Erythroblast (primary cell): ENCODE measurements around the gene DBH.

Source experiments
- DNase-seq, 2 experiments: peaks; one replicate each; lab custom pipeline; 2025; lab: John Stamatoyannopoulos, UW
- GATA1 ChIP-seq: IDR thresholded peaks from 2 replicates; pipeline ENCODE4 v1.6.1; 2011; ENCODE audit warnings: low read depth, mild to moderate bottlenecking, control low read depth, low read length, moderate library complexity
- POLR2A ChIP-seq: IDR thresholded peaks from 2 replicates; pipeline ENCODE4 v1.6.1; 2011; ENCODE audit warnings: mild to moderate bottlenecking, low read length

The DBH gene

GRCh38 chr9:133647765-133648469 lies 11.8 kb downstream of the DBH start:
- TF ChIP-seq GATA1 (no peak), POLR2A (no peak)
- no peak for DNase-seq

DNA sequence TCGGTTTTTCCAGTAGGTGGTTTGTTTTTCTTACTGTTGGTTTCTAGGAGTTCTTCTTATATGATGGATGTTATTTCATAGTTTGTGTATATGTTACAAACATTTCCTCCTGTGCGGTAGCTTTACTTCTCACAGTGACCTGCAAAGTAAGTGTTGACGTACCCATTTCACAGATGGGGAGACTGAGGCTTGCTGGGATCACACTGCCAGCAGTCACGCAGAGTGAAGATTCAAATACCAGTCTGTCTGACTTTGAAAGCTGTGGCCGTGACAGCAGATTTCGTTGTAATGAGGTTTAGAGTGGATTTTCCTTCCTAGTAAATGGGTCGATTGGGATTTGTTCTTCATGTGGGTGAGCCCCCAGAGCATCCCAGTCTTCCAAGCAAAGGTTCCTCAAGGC lies 13.0 kb downstream of the DBH start:
- TF ChIP-seq POLR2A, result no peak
- TF ChIP-seq GATA1, result no peak

GRCh38 chr9:133650026-133650425 lies 13.9 kb downstream of the DBH start:
- no peak for DNase-seq
- TF ChIP-seq GATA1, result no peak
- TF ChIP-seq POLR2A, result no peak

More for the DNA sequence above, 13.0 kb downstream of the DBH start:
- no peak for DNase-seq

DNA sequence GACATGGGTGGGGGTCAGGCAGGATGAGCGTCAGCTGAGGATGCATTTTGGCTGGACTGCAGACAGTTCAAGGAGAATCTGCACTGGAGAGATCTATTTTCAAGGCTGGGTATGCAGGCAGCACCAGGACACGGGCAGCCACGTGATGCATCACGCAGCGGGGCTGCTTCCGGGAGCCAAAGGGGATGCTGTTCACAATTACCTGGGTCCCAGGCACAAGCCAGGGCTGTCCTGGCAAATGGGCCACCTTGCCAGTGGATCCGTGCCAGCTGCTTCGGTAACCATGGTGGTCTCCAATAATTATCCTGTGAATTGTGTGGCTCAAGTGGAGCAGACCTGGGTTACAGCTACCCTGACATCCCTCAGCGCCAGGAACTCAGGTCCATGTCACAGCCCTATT lies 17.5 kb downstream of the DBH start:
- no peak for DNase-seq
- TF ChIP-seq GATA1 (no peak), POLR2A (no peak)

DNA sequence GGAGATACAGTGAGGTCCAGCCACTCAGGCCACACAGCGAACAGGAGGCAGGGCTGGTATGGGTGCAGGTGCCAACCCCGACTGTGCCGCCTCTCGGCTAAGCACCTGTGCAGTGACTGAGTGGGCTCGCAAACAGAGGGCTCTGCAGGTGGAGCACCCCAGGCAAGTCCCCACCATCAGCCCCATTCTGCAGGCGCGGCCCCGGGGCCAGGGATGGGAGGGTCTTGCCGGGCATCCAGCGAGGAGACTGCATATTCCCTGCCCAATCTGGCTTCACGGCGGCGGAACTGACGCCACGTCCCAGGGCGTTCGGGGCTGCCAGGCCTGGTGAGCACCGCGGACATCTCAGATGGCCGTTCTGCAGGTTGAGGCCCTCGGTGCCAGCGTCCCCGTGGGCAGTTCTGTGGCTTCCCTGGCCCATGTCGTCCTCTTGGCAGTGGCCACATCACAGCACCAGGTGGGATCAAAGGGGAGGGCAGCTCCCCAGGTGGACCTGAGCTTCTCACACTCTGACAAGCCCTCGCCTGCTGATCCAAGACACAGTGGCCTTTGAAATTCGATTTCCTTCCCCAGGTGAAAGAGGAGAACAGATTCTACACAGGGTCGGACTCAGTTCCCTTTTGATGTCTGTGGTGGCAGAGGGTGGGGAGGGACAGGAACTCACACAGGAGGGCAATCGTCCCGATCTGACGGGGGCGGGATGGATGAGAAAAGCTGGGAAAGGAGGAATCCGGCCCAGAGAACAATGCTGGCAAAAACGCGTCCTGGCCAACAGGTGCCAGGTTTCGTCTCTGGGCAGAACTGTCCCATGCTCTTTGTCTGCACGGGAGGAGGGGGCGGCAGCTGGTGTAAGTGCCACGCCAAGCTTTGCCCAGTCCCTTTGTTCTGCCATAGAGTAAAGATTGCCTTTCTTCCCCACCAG lies 18.8 kb downstream of the DBH start:
- TF ChIP-seq GATA1, result no peak
- TF ChIP-seq POLR2A, result no peak
- DNase-seq, result no peak

DNA sequence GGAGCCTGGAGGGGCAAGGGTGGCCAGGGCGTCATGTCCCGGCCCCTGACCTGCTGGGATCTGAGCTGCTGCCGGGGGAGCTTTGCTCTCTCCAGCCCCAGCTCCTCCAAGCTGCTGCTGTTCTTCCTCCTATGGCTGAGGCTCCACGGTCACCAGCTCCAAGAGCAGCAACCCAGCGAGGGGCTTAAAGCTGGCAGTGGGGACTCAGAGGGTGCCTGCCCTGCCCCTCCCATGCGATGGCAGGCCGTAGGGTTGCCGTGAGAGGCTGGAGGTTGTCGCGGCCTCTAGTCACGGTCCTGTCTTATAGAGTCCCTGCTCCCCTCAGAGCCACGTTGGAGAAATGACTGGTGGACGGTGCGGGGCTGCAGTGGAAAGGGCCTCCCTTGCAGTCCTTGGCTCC lies 19.5 kb downstream of the DBH start:
- TF ChIP-seq GATA1 (no peak), POLR2A (no peak)
- no peak for DNase-seq

GRCh38 chr9:133656211-133657119 lies 20.3 kb downstream of the DBH start:
- no peak for DNase-seq

GRCh38 chr9:133657120-133657661 lies 21.0 kb downstream of the DBH start:
- DNase-seq, result no peak

More at GRCh38 chr9:133656211-133657119, 20.3 kb downstream of the DBH start:
- TF ChIP-seq POLR2A (no peak), GATA1 (no peak)

DNA sequence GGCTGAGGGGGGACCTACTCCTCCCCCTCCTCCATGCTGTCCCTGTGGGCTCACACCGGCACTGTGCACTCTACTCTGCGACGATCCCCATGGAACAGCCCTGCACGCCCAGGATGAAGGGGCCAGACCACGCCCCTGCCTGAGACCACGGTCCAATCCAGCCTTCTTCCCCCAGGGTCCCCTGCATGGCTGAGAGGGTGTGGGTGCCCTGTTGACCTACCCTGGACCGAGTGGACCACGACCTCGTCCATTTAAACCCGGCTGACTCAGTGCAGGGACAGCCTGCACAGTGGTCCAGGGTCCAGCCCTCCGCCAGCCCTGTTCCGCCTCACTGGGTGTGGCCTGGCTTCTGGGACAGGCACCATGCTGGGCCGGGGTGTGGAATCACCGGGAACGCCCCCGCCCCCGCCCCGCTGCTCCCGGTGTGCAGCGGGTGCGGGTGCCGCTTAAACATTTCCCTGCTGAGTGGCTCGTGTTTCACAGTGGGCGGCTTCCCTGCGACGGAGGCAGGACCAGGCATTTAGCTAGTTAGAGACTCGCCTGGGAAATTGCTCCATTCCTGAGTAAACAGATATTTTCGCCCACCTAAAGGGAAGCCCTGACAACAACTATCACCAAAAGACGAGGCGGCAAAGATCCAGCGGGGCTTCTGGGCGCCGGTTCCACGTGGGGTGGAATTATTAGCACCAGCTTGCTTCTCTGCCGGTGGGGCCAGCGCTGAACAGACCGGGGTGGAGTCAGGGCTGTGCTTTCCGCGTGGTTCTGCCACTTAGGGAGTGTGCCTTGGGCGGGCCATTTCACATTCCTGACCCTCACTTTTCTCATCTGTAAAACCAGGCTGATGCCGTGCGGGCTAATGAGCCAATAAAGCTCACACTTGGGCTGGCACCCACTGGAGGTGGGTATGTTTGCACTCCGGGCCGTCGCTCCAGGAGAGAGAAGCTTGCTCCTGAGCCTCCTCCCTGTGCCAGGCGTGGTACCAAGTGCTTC lies 22.6 kb downstream of the DBH start:
- no peak for TF ChIP-seq GATA1
- TF ChIP-seq POLR2A, result no peak
- DNase-seq, result no peak

More at GRCh38 chr9:133657120-133657661, 21.0 kb downstream of the DBH start:
- TF ChIP-seq POLR2A, result no peak

GRCh38 chr9:133659516-133659915 lies 23.4 kb downstream of the DBH start:
- no peak for DNase-seq

GRCh38 chr9:133661846-133662540 lies 25.8 kb downstream of the DBH start:
- TF ChIP-seq GATA1, result no peak
- no peak for TF ChIP-seq POLR2A
- no peak for DNase-seq

More at GRCh38 chr9:133659516-133659915, 23.4 kb downstream of the DBH start:
- no peak for TF ChIP-seq POLR2A
- no peak for TF ChIP-seq GATA1
